ENCODE data around the gene LARGE2. TPM values are rescaled to one million over a fixed set of nuclear protein-coding genes. Genes with fewer than 3 reads are reported as not detected.

The LARGE2 gene
- total and polyA plus RNA-seq, 2 of the 13 experiments (the other 11 are each of a cell fraction or from before 2014, with no cell fraction given), result 8.5 to 21.6 TPM

- TF ChIP-seq AHDC1 (CRISPR knock-in tag; IDR thresholded peaks at IDR 0.05; ENCODE audit: borderline replicate concordance) (no peak), MEF2D (CRISPR knock-in tag; IDR thresholded peaks at IDR 0.05) (0 out of 2 replicates have a peak, but pooled peaks have one; percentile 73), ZNF543 (CRISPR knock-in tag; IDR thresholded peaks at IDR 0.05) (peak; percentile 37; the same call in 1 of the 2 replicates), RCOR2 (CRISPR knock-in tag; IDR thresholded peaks at IDR 0.05) (no peak), PAXIP1 (CRISPR knock-in tag; conservative IDR thresholded peaks at IDR 0.05) (peak; percentile 52), ZNF546 (CRISPR knock-in tag; conservative IDR thresholded peaks at IDR 0.05) (peak; percentile 27), NFATC3 (CRISPR knock-in tag; IDR thresholded peaks at IDR 0.05) (no peak), YEATS2 (CRISPR knock-in tag; IDR thresholded peaks at IDR 0.05; ENCODE audit: borderline replicate concordance) (peak; percentile 83), ZNF367 (CRISPR knock-in tag; IDR thresholded peaks at IDR 0.05; ENCODE audit: borderline replicate concordance) (peak; percentile 82; the same call in 1 of the 2 replicates), POLR2AphosphoS5 (IDR thresholded peaks at IDR 0.05; ENCODE audit: low read depth, low read length) (peak; percentile 66; the same call in 1 of the 2 replicates), MXD1 (CRISPR knock-in tag; IDR thresholded peaks at IDR 0.05) (no peak; the same call in 1 of the 2 replicates), GTF3A (CRISPR knock-in tag; conservative IDR thresholded peaks at IDR 0.05) (peak; percentile 83; the same call in 1 of the 2 replicates), ZGPAT (CRISPR knock-in tag; IDR thresholded peaks at IDR 0.05) (peak; percentile 41; the same call in 1 of the 2 replicates), HNRNPLL (IDR thresholded peaks at IDR 0.05; ENCODE audit: low read depth, low read length, poor library complexity, severe bottlenecking) (peak; percentile 24), ZNF660 (CRISPR knock-in tag; IDR thresholded peaks at IDR 0.05; ENCODE audit: borderline replicate concordance, low read depth) (no peak)
These were observed 4.7 kb upstream of the LARGE2 start, which contains the start of gene PEX16 (continued) for GRCh38 chr11:45917623-45918330.

Data from HepG2 (cell line).